ENCODE data around the gene SMARCAD1.

- TF ChIP-seq CTCF (IDR thresholded peaks at IDR 0.05) (no peak), POLR2A (IDR thresholded peaks at IDR 0.05) (no peak)
These were observed 131.2 kb downstream of the SMARCAD1 start for GRCh38 chr4:94338681-94339351.
